A549 (cell line): ENCODE measurements around the gene CCDC171. TPM values are rescaled to one million over a fixed set of nuclear protein-coding genes. Genes with fewer than 3 reads are reported as not detected.

Experiments
- ATAC-seq, 2 experiments: fragments of 200-7000 bp in 1 of 2; fragments of >200 bp in 1 of 2; cut with Nextera tagmentation in 1 of 2; cut with Tn5 transposase in 1 of 2; 3 replicates each; pipeline versions ENCODE4 v1.8.0 to v1.9.1; 2018 to 2020; ENCODE audit warnings: mild to moderate bottlenecking in 1 of 2, moderate library complexity in 1 of 2
- CTCF ChIA-PET: fragments of 300-600 bp; sonication (Branson Sonifier 250); formaldehyde crosslinking; extraction: SDS; loops from one replicate; lab custom pipeline; 2021; ENCODE audit warnings: antibody characterized with exemption, inconsistent platforms; lab: Yijun Ruan, JAX
- POLR2A ChIA-PET: fragments of 350-600 bp; formaldehyde crosslinking; extraction: SDS; loops from one replicate; lab custom pipeline; 2021; ENCODE audit warnings: antibody characterized with exemption, inconsistent platforms; lab: Yijun Ruan, JAX
- DNase-seq, 2 experiments: peaks; one replicate each; pipeline versions ENCODE4 v3.0.0 to v3.0.0-alpha.2; 2011 to 2016; ENCODE audit warnings: low read depth in 1 of 2, low spot score in 1 of 2
- FAIRE-seq: peaks from 2 replicates; lab custom pipeline; 2011; peaks lifted over from hg19 to GRCh38; lab: Jason Lieb, UNC
- H3K27ac ChIP-seq, 2 experiments: fragments of >200 bp; sonication (Bioruptor Twin); formaldehyde crosslinking; 3 replicates each; pipeline ENCODE4 v1.5.1; 2016 to 2017
- H3K4me1 ChIP-seq: fragments of >200 bp; sonication (Bioruptor Twin); formaldehyde crosslinking; 3 replicates; pipeline ENCODE4 v1.6.1; 2016
- H3K4me2 ChIP-seq: fragments of >200 bp; sonication (Bioruptor Twin); formaldehyde crosslinking; 3 replicates; pipeline ENCODE4 v1.6.1; 2016
- H3K4me3 ChIP-seq: fragments of >200 bp; sonication (Bioruptor Twin); formaldehyde crosslinking; 3 replicates; pipeline ENCODE4 v1.5.1; 2016
- H3K9me3 ChIP-seq: fragments of >200 bp; sonication (Bioruptor Twin); formaldehyde crosslinking; 3 replicates; pipeline ENCODE4 v1.6.1; 2016
- CBX8 ChIP-seq: fragments of 200-600 bp; sonication (generic); IDR thresholded peaks from 2 replicates; pipeline ENCODE4 v1.6.1; 2016
- CHD4 ChIP-seq: fragments of 200-600 bp; sonication (generic); IDR thresholded peaks from 2 replicates; pipeline ENCODE4 v1.6.1; 2016; ENCODE audit warnings: antibody characterized with exemption, mild to moderate bottlenecking, borderline replicate concordance
- CTCF ChIP-seq: fragments of >200 bp; sonication (Bioruptor Twin); formaldehyde crosslinking; IDR thresholded peaks from 3 replicates; pipeline ENCODE4 v1.5.1; 2016
- EHMT2 ChIP-seq: fragments of 200-600 bp; sonication (generic); IDR thresholded peaks from 2 replicates; pipeline ENCODE4 v1.6.1; 2016; ENCODE audit warnings: antibody characterized with exemption, low read depth, mild to moderate bottlenecking, moderate library complexity
- EP300 ChIP-seq, 2 experiments: fragments of >200 bp; sonication (Bioruptor Twin); formaldehyde crosslinking; IDR thresholded peaks; 2 replicates in 1 of 2; 3 replicates in 1 of 2; pipeline ENCODE4 v1.6.1; 2016 to 2017
- ESRRA ChIP-seq: fragments of 150-350 bp; IDR thresholded peaks from 2 replicates; pipeline ENCODE4 v1.6.1; 2014; ENCODE audit warnings: mild to moderate bottlenecking, low read length, borderline replicate concordance
- FOSL2 ChIP-seq, 2 experiments: fragments of 450-650 bp in 1 of 2; fragments of >200 bp in 1 of 2; sonication (Bioruptor Twin) in 1 of 2; formaldehyde crosslinking; IDR thresholded peaks; 2 replicates each; pipeline versions ENCODE4 v1.5.0 to v1.6.1; 2016 to 2020; ENCODE audit warnings: mild to moderate bottlenecking in 1 of 2, moderate library complexity in 1 of 2
- HDAC2 ChIP-seq: fragments of 200-600 bp; sonication (generic); IDR thresholded peaks from 2 replicates; pipeline ENCODE4 v1.6.1; 2016
- HEYL ChIP-seq: fragments of 250-450 bp; sonication (Bioruptor Pico); IDR thresholded peaks from 2 replicates; pipeline ENCODE4 v1.8.0; 2021; ENCODE audit warnings: mild to moderate bottlenecking, moderate library complexity
- JUN ChIP-seq, 2 experiments: fragments of >200 bp; sonication (Bioruptor Twin); formaldehyde crosslinking; IDR thresholded peaks; 2 replicates in 1 of 2; 3 replicates in 1 of 2; pipeline ENCODE4 v1.6.1; 2016 to 2017
- KDM1A ChIP-seq: fragments of 200-600 bp; sonication (generic); IDR thresholded peaks from 2 replicates; pipeline ENCODE4 v1.6.1; 2016; ENCODE audit warnings: low read depth, mild to moderate bottlenecking
- KDM5A ChIP-seq: fragments of 200-600 bp; sonication (generic); IDR thresholded peaks from 2 replicates; pipeline ENCODE4 v1.6.1; 2016; ENCODE audit warnings: antibody characterized with exemption, mild to moderate bottlenecking
- MAZ ChIP-seq: fragments of 150-350 bp; IDR thresholded peaks from 2 replicates; pipeline ENCODE4 v1.6.1; 2014; ENCODE audit warnings: antibody characterized with exemption, low read depth, low read length, borderline replicate concordance
- NFE2L2 ChIP-seq: fragments of 150-350 bp; conservative IDR thresholded peaks from 2 replicates; pipeline ENCODE4 v1.6.1; 2014; ENCODE audit warnings: low read length
- POLR2AphosphoS2 ChIP-seq: conservative IDR thresholded peaks from 2 replicates; pipeline ENCODE4 v1.6.1; 2012; ENCODE audit warnings: low read length, improper control_type of control experiment, inconsistent platforms
- RAD21 ChIP-seq, 2 experiments: fragments of >200 bp in 1 of 2; sonication (Bioruptor Twin) in 1 of 2; formaldehyde crosslinking in 1 of 2; IDR thresholded peaks in 1 of 2; conservative IDR thresholded peaks in 1 of 2; 2 replicates in 1 of 2; 3 replicates in 1 of 2; pipeline ENCODE4 v1.6.1; 2012 to 2018; ENCODE audit warnings: inconsistent platforms in 1 of 2
- REST ChIP-seq: fragments of 200-600 bp; sonication (generic); IDR thresholded peaks from 2 replicates; pipeline ENCODE4 v1.6.1; 2016; ENCODE audit warnings: antibody characterized with exemption, mild to moderate bottlenecking, moderate library complexity
- SMC3 ChIP-seq: fragments of >200 bp; sonication (Bioruptor Twin); formaldehyde crosslinking; IDR thresholded peaks from 3 replicates; pipeline ENCODE4 v1.6.1; 2018; ENCODE audit warnings: inconsistent platforms
- TP53 ChIP-seq: fragments of 250-450 bp; sonication (Bioruptor Pico); IDR thresholded peaks from 2 replicates; pipeline ENCODE4 v1.5.0; 2021; ENCODE audit warnings: mild to moderate bottlenecking, moderate library complexity
- WGBS: methylation state at CpG from one replicate; pipeline ENCODE4 v1.1.6; 2017; ENCODE audit errors: missing lambda C conversion rate; 5-methylcytosine and 5-hydroxymethylcytosine counted together
- polyA plus RNA-seq, 4 experiments: library from polyadenylated mRNA; depleted of rRNA in 3 of 4; stranded (reverse); fragments of >200 nt; fragmentation: RNase III in 1 of 4; extraction: RNeasy Plus Mini Kit Qiagen cat#74134 plus additional on column Dnase treatment in 1 of 4; gene quantifications; 2 replicates in 3 of 4; 3 replicates in 1 of 4; pipeline ENCODE4 v1.2.3, GENCODE V29; 2011 to 2017

The CCDC171 gene
- polyA plus RNA-seq, 2 of the 4 experiments (the other 2 are of a cell fraction) = 0.88 to 1.3 TPM

GRCh38 chr9:15942831-15943424, 390.1 kb downstream of the CCDC171 start:
- no peak overlapping the region for H3K4me2 ChIP-seq
- ChIA-PET CTCF (interaction anchor here (0.9 to 1.9 kb wide), 11 partner anchors 9 to 207 kb away, joined by 3 to 6 read pairs (median 3); no protein-coding TSS in a partner anchor), POLR2A (no interaction called here)
- no peak overlapping the region for H3K27ac ChIP-seq
- peak; percentile 28 for FAIRE-seq
- peak in 1 of 2 experiments; percentile 28; a peak in 1 of 6 replicates for ATAC-seq
- TF ChIP-seq EP300 (IDR thresholded peaks at IDR 0.05) (no peak), EHMT2 (no peak), SMC3 (peak; percentile 51; the same call in 2 of the 3 replicates), POLR2AphosphoS2 (no peak), CTCF (peak; percentile 35; the same call in 2 of the 3 replicates), ESRRA (no peak), REST (no peak), RAD21 (conservative IDR thresholded peaks at IDR 0.05 in 1 of 2, IDR thresholded peaks at IDR 0.05 in 1 of 2) (peak; percentile 55 to 58; a peak in 4 of 5 replicates), KDM5A (no peak), NFE2L2 (no peak)
- 37% methylated on average over 3 of the region's 3 CpGs for WGBS
- no peak overlapping the region for H3K4me3 ChIP-seq
- no peak for DNase-seq
- no peaks in the 10 kb centered on the region for H3K9me3 ChIP-seq
- H3K4me1 ChIP-seq = peaks cover 3% of the 10 kb centered on the region; the same call in 1 of the 3 replicates

GRCh38 chr9:15944341-15944740, 391.5 kb downstream of the CCDC171 start:
- WGBS = 81% methylated on average over 3 of the region's 3 CpGs
- DNase-seq (no peak), ATAC-seq (no peak), FAIRE-seq (no peak)
- H3K4me1 ChIP-seq = peaks cover 3% of the 10 kb centered on the region; the same call in 1 of the 3 replicates
- TF ChIP-seq ESRRA (no peak), HEYL (CRISPR knock-in tag) (no peak), FOSL2 (IDR thresholded peaks at IDR 0.05) (no peak), FOSL2 (CRISPR knock-in tag; IDR thresholded peaks at IDR 0.05) (no peak), TP53 (no peak), EP300 (IDR thresholded peaks at IDR 0.05) (no peak), CBX8 (no peak), CHD4 (no peak), JUN (IDR thresholded peaks at IDR 0.05) (no peak), KDM1A (no peak), MAZ (no peak), HDAC2 (no peak), EHMT2 (no peak), KDM5A (no peak), NFE2L2 (no peak)
- ChIA-PET POLR2A (interaction anchor here (0.6 kb wide), 1 partner anchor 10 kb away, joined by 3 read pairs; no protein-coding TSS in a partner anchor), CTCF (interaction anchor here (1.0 to 1.9 kb wide), 2 partner anchors 11 to 67 kb away, joined by 3 to 4 read pairs; no protein-coding TSS in a partner anchor)
- no peaks in the 10 kb centered on the region for H3K9me3 ChIP-seq
- no peak overlapping the region for H3K4me3 ChIP-seq
- H3K27ac ChIP-seq = no peak overlapping the region
- H3K4me2 ChIP-seq = no peak overlapping the region
